Urinary bladder (tissue), 4 donors: Measurements from ENCODE around the gene INO80. TPM values are rescaled to one million over a fixed set of nuclear protein-coding genes. Genes with fewer than 3 reads are reported as not detected.

Experiments used
- DNase-seq: peaks from one replicate; pipeline ENCODE4 v3.0.0-alpha.2; 2015; ENCODE audit errors: extremely low spot score
- H3K27ac ChIP-seq: one replicate; pipeline ENCODE4 v1.5.1; 2013; ENCODE audit warnings: low read depth, mild to moderate bottlenecking, moderate library complexity
- H3K36me3 ChIP-seq: one replicate; pipeline ENCODE4 v1.6.1; 2013; ENCODE audit warnings: mild to moderate bottlenecking, moderate library complexity; ENCODE audit not compliant: insufficient read depth
- H3K4me1 ChIP-seq: one replicate; pipeline ENCODE4 v1.6.1; 2013; ENCODE audit warnings: mild to moderate bottlenecking, moderate library complexity; ENCODE audit not compliant: insufficient read depth
- H3K4me3 ChIP-seq: one replicate; pipeline ENCODE4 v1.5.1; 2013; ENCODE audit warnings: low read depth, low read length
- WGBS: extraction: QIAGEN DNeasy Blood & Tissue Kit; methylation state at CpG from one replicate; pipeline ENCODE4 v1.1.7; 2013; 5-methylcytosine and 5-hydroxymethylcytosine counted together
- polyA plus RNA-seq: library from polyadenylated mRNA; stranded (reverse); fragments of 200-250 nt; gene quantifications from one replicate; pipeline ENCODE4 v1.2.3, GENCODE V29; 2013
- total RNA-seq: library from RNA; depleted of rRNA; stranded (reverse); fragments of >200 nt; gene quantifications from one replicate; pipeline ENCODE4 v1.2.3, GENCODE V29; 2014
- donor health status: healthy with polysubstance abuse.
- donor health status: healthy.

Gene INO80
- total and polyA plus RNA-seq, 2 donors, result 16.1 to 36.6 TPM

- Histone ChIP-seq H3K36me3 (peaks cover 2% of the 10 kb centered on the region), H3K4me3 (no peak overlapping the region), H3K27ac (no peak overlapping the region), H3K4me1 (no peaks in the 10 kb centered on the region)
- 60% methylated on average over 5 of the region's 5 CpGs for WGBS
- DNase-seq, result no peak
Observed at GRCh38 chr15:41019174-41019573, 96.9 kb downstream of the INO80 start.

- 53% methylated on average over 1 of the region's 1 CpG for WGBS
- Histone ChIP-seq H3K4me3 (no peak overlapping the region), H3K27ac (no peak overlapping the region), H3K4me1 (no peaks in the 10 kb centered on the region), H3K36me3 (peaks cover 2% of the 10 kb centered on the region)
- no peak for DNase-seq
Observed at GRCh38 chr15:41018534-41018933, 97.5 kb downstream of the INO80 start.

GRCh38 chr15:41017066-41017735, 98.9 kb downstream of the INO80 start:
- Histone ChIP-seq H3K4me1 (no peaks in the 10 kb centered on the region), H3K36me3 (peaks cover 2% of the 10 kb centered on the region), H3K4me3 (no peak overlapping the region), H3K27ac (no peak overlapping the region)
- 47% methylated on average over 2 of the region's 2 CpGs for WGBS
- DNase-seq, result no peak

GRCh38 chr15:41013691-41014414, 102.2 kb downstream of the INO80 start:
- H3K36me3 ChIP-seq, result peaks cover 2% of the 10 kb centered on the region
- H3K4me3 ChIP-seq, result no peak overlapping the region
- no peak overlapping the region for H3K27ac ChIP-seq
- no peaks in the 10 kb centered on the region for H3K4me1 ChIP-seq
- no peak for DNase-seq
- 83% methylated on average over 3 of the region's 3 CpGs for WGBS

GRCh38 chr15:41011055-41011815, 104.8 kb downstream of the INO80 start:
- no peak for DNase-seq
- Histone ChIP-seq H3K4me3 (no peak overlapping the region), H3K27ac (no peak overlapping the region), H3K4me1 (no peaks in the 10 kb centered on the region), H3K36me3 (peaks cover 2% of the 10 kb centered on the region)
- 87% methylated on average over 2 of the region's 2 CpGs for WGBS

- H3K36me3 ChIP-seq, result peaks cover 2% of the 10 kb centered on the region
- H3K27ac ChIP-seq, result no peak overlapping the region
- H3K4me3 ChIP-seq, result no peak overlapping the region
- DNase-seq, result no peak
- no peaks in the 10 kb centered on the region for H3K4me1 ChIP-seq
Observed at GRCh38 chr15:41010345-41010744, 105.7 kb downstream of the INO80 start.

- Histone ChIP-seq H3K4me1 (no peaks in the 10 kb centered on the region), H3K27ac (no peak overlapping the region), H3K4me3 (no peak overlapping the region), H3K36me3 (no peaks in the 10 kb centered on the region)
- no peak for DNase-seq
- WGBS, result 78% methylated on average over 2 of the region's 2 CpGs
Observed at GRCh38 chr15:41006479-41006878, 109.6 kb downstream of the INO80 start.

GRCh38 chr15:41004490-41004889, 111.6 kb downstream of the INO80 start:
- DNase-seq, result no peak

GRCh38 chr15:41001524-41002214, 114.4 kb downstream of the INO80 start:
- H3K4me1 ChIP-seq, result no peaks in the 10 kb centered on the region
- 49% methylated on average over 5 of the region's 5 CpGs for WGBS
- no peaks in the 10 kb centered on the region for H3K36me3 ChIP-seq
- no peak for DNase-seq
- no peak overlapping the region for H3K4me3 ChIP-seq
- H3K27ac ChIP-seq, result no peak overlapping the region

More at GRCh38 chr15:41004490-41004889, 111.6 kb downstream of the INO80 start:
- Histone ChIP-seq H3K4me3 (no peak overlapping the region), H3K4me1 (no peaks in the 10 kb centered on the region), H3K36me3 (no peaks in the 10 kb centered on the region), H3K27ac (no peak overlapping the region)
- WGBS, result 84% methylated on average over 3 of the region's 3 CpGs

- WGBS, result 98% methylated on average over 4 of the region's 4 CpGs
- Histone ChIP-seq H3K27ac (no peak overlapping the region), H3K4me3 (no peak overlapping the region), H3K36me3 (no peaks in the 10 kb centered on the region), H3K4me1 (no peaks in the 10 kb centered on the region)
- no peak for DNase-seq
Observed at GRCh38 chr15:40999190-40999589, 116.9 kb downstream of the INO80 start.

- 88% methylated on average over 3 of the region's 3 CpGs for WGBS
- no peak overlapping the region for H3K4me3 ChIP-seq
- no peaks in the 10 kb centered on the region for H3K36me3 ChIP-seq
- DNase-seq, result no peak
- no peaks in the 10 kb centered on the region for H3K4me1 ChIP-seq
- H3K27ac ChIP-seq, result no peak overlapping the region
Observed at GRCh38 chr15:40995656-40996055, 120.4 kb downstream of the INO80 start.

GRCh38 chr15:40992825-40993224, 123.3 kb downstream of the INO80 start:
- H3K4me1 ChIP-seq, result no peaks in the 10 kb centered on the region
- 64% methylated on average over 5 of the region's 5 CpGs for WGBS
- no peaks in the 10 kb centered on the region for H3K36me3 ChIP-seq
- no peak overlapping the region for H3K4me3 ChIP-seq
- DNase-seq, result no peak
- H3K27ac ChIP-seq, result no peak overlapping the region

- H3K36me3 ChIP-seq, result no peaks in the 10 kb centered on the region
- no peak for DNase-seq
- no peaks in the 10 kb centered on the region for H3K4me1 ChIP-seq
- no peak overlapping the region for H3K27ac ChIP-seq
- 19% methylated on average over 1 of the region's 1 CpG for WGBS
- no peak overlapping the region for H3K4me3 ChIP-seq
Observed at GRCh38 chr15:40992241-40992741, 123.8 kb downstream of the INO80 start.
